Measurements from ENCODE around the gene SLC9A3.

Gene SLC9A3

DNA sequence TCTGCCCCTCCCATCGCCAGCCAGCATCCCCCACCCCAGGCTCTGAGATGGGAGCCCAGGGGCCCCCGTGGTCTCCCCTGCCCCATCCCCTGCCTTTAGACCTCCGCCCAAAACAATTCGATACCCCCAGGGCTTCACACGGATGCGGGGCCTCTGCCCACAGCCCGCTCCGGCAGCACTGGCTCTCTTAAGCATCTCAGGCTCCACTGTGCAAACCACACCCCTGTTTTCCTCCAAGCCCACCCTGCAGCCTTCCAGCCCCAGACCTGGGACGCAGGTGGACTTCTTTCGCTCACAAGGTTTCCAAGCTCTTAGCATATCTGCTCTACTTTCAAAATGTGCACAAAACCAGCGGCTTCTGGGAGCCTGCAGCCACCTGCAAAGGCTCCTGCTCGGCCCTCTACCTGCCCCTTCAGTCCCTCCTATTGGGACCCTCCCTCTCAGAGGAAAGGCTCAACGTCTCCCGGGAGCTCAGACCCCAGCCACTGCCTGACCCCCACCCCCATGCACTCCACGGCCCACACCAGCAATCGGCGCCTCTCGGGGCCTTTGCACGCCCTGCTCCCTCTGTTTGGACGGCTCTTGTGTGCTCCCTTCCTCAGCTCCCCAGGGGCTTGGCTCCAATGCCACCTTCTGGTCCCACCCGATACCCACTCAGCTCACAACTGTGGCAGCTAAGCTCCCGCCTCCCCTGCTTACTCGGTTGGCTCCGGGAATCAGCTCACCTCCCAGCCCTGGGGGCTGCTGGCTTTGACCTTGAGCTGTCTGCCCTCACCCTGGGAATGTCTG is 918 bp upstream of the SLC9A3 start:
- H3K9me3 ChIP-seq (ENCODE audit: control insufficient read depth, insufficient read depth, low read length) = no peaks in the 10 kb centered on the region
- H3K4me3 ChIP-seq (ENCODE audit: low read length) = no peak overlapping the region
- peaks cover 3% of the 10 kb centered on the region; the same call in 1 of the 2 replicates for H3K4me1 ChIP-seq (ENCODE audit: control insufficient read depth, insufficient read depth, low read length)
- no peaks in the 10 kb centered on the region for H3K36me3 ChIP-seq (ENCODE audit: control insufficient read depth, insufficient read depth, low read length)
- no peak for DNase-seq (ENCODE audit: low read depth, low spot score)
- H3K27ac ChIP-seq (ENCODE audit: low read length) = no peak overlapping the region
- no CpG with 5 or more reads among the region's 24 CpGs for WGBS (ENCODE audit: insufficient coverage, insufficient read length)
- peaks cover 62% of the 10 kb centered on the region for H3K27me3 ChIP-seq (ENCODE audit: control insufficient read depth, insufficient read depth, low read length)

DNA sequence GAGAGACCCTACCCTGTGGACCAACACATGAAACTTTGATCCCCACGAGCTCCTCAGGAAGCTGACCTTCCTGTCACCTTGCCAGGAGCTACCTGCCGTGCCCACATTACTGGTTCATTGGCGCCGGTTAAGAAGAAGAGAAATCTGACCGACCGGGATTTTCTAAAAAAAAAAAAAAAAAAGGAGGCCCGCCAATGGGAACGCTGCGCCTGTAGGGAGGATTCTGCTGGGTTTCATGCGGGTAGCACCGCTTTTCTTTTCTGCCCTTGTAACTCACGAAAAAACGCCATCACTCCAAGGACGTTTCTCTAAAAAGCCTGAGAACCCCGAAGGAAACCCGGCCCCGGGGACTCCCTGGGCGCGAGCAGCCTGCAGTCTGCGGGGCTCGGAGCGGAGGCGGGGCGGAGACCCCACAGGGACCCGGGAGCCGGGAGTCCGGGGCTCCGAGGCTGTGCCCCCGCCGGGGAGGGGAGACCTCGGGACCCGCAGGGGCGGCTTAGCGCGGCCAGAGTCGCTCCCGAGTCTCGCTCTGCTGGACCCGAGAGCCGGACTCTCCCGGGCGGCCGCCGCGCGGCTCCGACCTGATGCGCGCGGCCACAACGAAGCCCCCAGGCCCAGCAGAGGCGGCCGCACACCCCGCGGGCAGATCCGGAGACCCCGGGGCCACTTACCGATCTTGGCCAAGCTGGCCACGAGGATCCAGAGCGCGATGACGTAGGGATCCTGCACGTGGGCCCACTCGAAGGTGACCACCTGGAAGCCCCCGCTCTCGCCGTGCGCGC is 617 bp downstream of the SLC9A3 start:
- WGBS (ENCODE audit: insufficient coverage, insufficient read length) = no CpG with 5 or more reads among the region's 69 CpGs

DNA sequence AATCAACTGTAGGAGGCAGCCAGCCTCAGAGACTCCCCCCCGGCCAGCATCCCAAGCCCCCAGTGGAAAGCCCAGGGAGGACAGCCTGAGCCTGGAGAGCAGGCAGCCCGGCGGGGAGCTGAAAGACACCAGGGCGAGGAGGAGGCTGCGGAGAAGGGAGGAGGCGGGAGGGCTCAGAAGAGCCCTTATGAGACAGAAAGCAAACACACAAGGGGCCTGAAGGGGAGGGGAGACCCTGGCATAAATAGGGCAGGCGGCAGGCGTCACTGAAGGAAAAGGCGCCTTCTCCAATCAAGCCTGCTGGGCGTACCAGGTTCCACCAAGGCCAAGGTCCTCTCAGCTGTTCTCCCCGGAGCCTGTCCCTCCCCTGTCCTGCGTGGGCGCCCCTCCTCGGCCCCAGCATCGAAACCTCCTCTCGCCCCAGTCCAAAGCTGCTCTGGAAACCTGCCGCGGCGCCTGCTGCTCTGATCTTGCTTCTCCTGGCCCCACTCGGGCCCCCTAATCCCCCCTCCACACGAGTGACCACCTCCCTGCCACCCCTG is 1.3 kb downstream of the SLC9A3 start:
- H3K27ac ChIP-seq (ENCODE audit: low read length) = no peak overlapping the region
- H3K9me3 ChIP-seq (ENCODE audit: control insufficient read depth, insufficient read depth, low read length) = no peaks in the 10 kb centered on the region
- DNase-seq (ENCODE audit: low read depth, low spot score) = no peak
- H3K4me3 ChIP-seq (ENCODE audit: low read length) = no peak overlapping the region
- no CpG with 5 or more reads among the region's 21 CpGs for WGBS (ENCODE audit: insufficient coverage, insufficient read length)
- no peaks in the 10 kb centered on the region for H3K36me3 ChIP-seq (ENCODE audit: control insufficient read depth, insufficient read depth, low read length)
- H3K4me1 ChIP-seq (ENCODE audit: control insufficient read depth, insufficient read depth, low read length) = peaks cover 3% of the 10 kb centered on the region; the same call in 1 of the 2 replicates
- H3K27me3 ChIP-seq (ENCODE audit: control insufficient read depth, insufficient read depth, low read length) = peaks cover 51% of the 10 kb centered on the region

More for the DNA sequence above, 617 bp downstream of the SLC9A3 start:
- Histone ChIP-seq H3K36me3 (ENCODE audit: control insufficient read depth, insufficient read depth, low read length) (no peaks in the 10 kb centered on the region), H3K4me3 (ENCODE audit: low read length) (peak overlapping the region; percentile 4; the same call in 1 of the 2 replicates), H3K9me3 (ENCODE audit: control insufficient read depth, insufficient read depth, low read length) (no peaks in the 10 kb centered on the region), H3K4me1 (ENCODE audit: control insufficient read depth, insufficient read depth, low read length) (peaks cover 3% of the 10 kb centered on the region; the same call in 1 of the 2 replicates), H3K27me3 (ENCODE audit: control insufficient read depth, insufficient read depth, low read length) (peaks cover 52% of the 10 kb centered on the region), H3K27ac (ENCODE audit: low read length) (no peak overlapping the region)
- no peak for DNase-seq (ENCODE audit: low read depth, low spot score)

DNA sequence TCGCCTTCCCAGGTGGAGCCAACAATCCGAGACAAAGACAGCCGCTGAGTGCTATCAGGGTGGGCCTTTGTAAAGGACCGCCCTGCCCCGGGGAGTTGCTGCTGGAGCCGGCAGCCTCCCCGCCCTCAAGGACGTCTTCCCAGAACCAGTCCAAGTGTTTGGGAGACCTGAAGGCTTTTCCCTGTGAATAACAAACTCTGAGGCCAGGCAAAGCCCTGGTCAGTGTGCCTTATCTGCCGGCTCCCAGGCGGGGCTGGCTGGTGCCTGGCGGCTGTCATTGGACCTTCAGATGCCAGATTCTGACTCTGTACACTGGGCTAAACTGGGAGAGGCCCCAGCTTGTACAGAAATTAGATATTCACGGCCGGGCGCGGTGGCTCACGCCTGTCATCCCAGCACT is 2.1 kb downstream of the SLC9A3 start:
- H3K4me3 ChIP-seq (ENCODE audit: low read length) = no peak overlapping the region
- no CpG with 5 or more reads among the region's 16 CpGs for WGBS (ENCODE audit: insufficient coverage, insufficient read length)
- H3K4me1 ChIP-seq (ENCODE audit: control insufficient read depth, insufficient read depth, low read length) = peaks cover 3% of the 10 kb centered on the region; the same call in 1 of the 2 replicates
- no peak for DNase-seq (ENCODE audit: low read depth, low spot score)
- no peaks in the 10 kb centered on the region for H3K36me3 ChIP-seq (ENCODE audit: control insufficient read depth, insufficient read depth, low read length)
- peaks cover 43% of the 10 kb centered on the region for H3K27me3 ChIP-seq (ENCODE audit: control insufficient read depth, insufficient read depth, low read length)
- H3K27ac ChIP-seq (ENCODE audit: low read length) = no peak overlapping the region
- H3K9me3 ChIP-seq (ENCODE audit: control insufficient read depth, insufficient read depth, low read length) = no peaks in the 10 kb centered on the region

DNA sequence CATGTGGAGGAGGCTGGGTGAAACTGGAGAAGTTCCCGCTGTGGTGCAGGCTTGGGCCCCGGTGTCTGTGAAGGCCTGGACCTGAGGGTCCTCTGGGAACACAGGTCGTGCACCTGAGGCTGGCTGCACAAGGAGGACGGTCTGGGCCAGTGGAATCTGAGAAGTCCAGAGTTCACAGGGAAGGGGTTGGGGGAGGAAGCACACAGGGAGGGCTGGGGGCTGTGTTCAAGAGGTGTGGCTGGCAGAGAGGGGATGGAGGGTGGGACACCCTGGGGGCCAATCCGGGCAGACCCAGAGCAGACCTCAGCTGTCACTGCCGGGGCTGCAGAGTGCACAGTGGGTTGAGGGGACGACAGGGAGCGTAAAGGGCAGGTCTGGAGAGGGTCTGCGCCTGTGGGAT is 2.6 kb downstream of the SLC9A3 start:
- H3K27me3 ChIP-seq (ENCODE audit: control insufficient read depth, insufficient read depth, low read length) = peaks cover 38% of the 10 kb centered on the region
- H3K9me3 ChIP-seq (ENCODE audit: control insufficient read depth, insufficient read depth, low read length) = no peaks in the 10 kb centered on the region

DNA sequence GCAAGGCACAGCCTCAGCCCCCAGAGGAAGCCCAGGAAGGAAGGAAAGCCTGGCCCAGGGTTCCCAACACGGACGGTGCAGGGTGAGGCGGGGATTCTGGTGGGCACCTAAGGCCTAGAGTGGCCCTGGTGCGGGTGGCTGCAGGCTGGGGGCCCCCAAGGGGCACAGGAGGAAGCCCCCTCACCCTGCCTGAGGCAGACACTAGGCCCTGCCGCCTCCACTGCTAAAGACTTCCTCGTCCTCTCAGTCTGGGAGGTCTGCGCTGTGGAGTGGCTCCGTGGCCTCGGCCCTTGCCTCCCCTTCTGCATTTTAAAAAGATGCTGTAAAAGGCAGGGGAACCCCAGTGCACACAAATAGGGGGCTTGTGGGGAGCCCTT is 3.4 kb downstream of the SLC9A3 start:
- peaks cover 3% of the 10 kb centered on the region; the same call in 1 of the 2 replicates for H3K4me1 ChIP-seq (ENCODE audit: control insufficient read depth, insufficient read depth, low read length)
- no peaks in the 10 kb centered on the region for H3K9me3 ChIP-seq (ENCODE audit: control insufficient read depth, insufficient read depth, low read length)
- no peaks in the 10 kb centered on the region for H3K36me3 ChIP-seq (ENCODE audit: control insufficient read depth, insufficient read depth, low read length)
- peaks cover 32% of the 10 kb centered on the region for H3K27me3 ChIP-seq (ENCODE audit: control insufficient read depth, insufficient read depth, low read length)
- no CpG with 5 or more reads among the region's 9 CpGs for WGBS (ENCODE audit: insufficient coverage, insufficient read length)
- no peak overlapping the region for H3K4me3 ChIP-seq (ENCODE audit: low read length)
- no peak overlapping the region for H3K27ac ChIP-seq (ENCODE audit: low read length)
- no peak for DNase-seq (ENCODE audit: low read depth, low spot score)

More for the DNA sequence above, 2.6 kb downstream of the SLC9A3 start:
- Histone ChIP-seq H3K4me1 (ENCODE audit: control insufficient read depth, insufficient read depth, low read length) (peaks cover 3% of the 10 kb centered on the region; the same call in 1 of the 2 replicates), H3K36me3 (ENCODE audit: control insufficient read depth, insufficient read depth, low read length) (no peaks in the 10 kb centered on the region), H3K27ac (ENCODE audit: low read length) (no peak overlapping the region), H3K4me3 (ENCODE audit: low read length) (no peak overlapping the region)
- WGBS (ENCODE audit: insufficient coverage, insufficient read length) = no CpG with 5 or more reads among the region's 9 CpGs
- DNase-seq (ENCODE audit: low read depth, low spot score) = no peak

DNA sequence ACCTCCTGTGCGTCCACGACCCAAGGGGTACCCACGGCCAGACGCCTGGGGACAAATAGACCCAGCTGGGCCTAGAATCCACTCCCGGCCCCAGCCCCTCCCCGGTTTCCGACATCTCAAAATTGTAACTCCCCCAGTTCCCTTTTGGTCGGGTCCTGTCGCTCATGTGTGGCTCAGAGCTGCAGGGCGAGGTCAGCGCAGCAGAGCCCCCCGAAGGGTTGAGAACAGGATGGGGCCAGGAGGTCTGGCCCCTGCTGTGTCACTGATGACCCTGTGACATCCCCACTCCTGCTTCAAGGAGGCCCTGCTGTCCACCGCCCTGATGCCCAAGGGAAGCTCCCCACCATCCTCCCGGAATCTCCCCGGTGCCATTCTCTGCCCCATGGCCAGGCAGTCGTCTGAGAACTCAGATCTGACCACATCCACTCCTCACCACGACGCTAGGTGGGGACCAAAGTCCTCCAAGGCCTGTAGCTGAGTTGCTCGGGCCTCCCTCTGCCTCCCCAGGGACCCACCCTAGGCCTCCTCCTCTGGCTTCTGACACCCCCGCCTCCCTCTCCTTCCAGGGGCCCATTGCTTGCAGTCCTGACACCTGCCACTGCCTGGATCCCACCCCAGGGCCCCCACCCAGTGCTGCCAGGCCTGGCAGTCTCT is 3.9 kb downstream of the SLC9A3 start:
- DNase-seq (ENCODE audit: low read depth, low spot score) = no peak
- WGBS (ENCODE audit: insufficient coverage, insufficient read length) = no CpG with 5 or more reads among the region's 20 CpGs
- H3K27me3 ChIP-seq (ENCODE audit: control insufficient read depth, insufficient read depth, low read length) = peaks cover 27% of the 10 kb centered on the region
- no peaks in the 10 kb centered on the region for H3K9me3 ChIP-seq (ENCODE audit: control insufficient read depth, insufficient read depth, low read length)
- 0 out of 2 replicates have a peak, but pooled peaks cover 1% of the 10 kb centered on the region for H3K4me1 ChIP-seq (ENCODE audit: control insufficient read depth, insufficient read depth, low read length)
- H3K4me3 ChIP-seq (ENCODE audit: low read length) = no peak overlapping the region
- no peaks in the 10 kb centered on the region for H3K36me3 ChIP-seq (ENCODE audit: control insufficient read depth, insufficient read depth, low read length)
- no peak overlapping the region for H3K27ac ChIP-seq (ENCODE audit: low read length)

DNA sequence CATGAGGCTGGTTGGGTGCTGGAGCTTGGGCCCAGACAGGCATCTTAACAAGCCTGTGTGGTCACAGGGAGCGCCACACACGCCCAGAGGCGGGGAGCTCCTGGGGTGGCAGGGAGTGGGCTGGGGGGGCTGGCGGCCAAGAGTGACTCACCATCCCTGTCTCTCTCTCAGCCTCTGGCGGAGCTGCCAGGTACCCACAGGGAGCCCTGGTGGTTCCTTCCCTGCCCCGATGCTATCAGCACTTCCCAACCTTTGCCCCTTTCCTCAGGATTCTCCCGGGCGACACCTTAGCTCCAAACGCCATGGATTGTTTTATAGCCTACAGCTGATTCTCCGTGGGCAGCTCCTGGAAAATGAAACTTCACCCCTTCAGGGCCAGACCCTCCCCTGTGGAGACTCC is 5.5 kb downstream of the SLC9A3 start:
- Histone ChIP-seq H3K27ac (ENCODE audit: low read length) (no peak overlapping the region), H3K36me3 (ENCODE audit: control insufficient read depth, insufficient read depth, low read length) (no peaks in the 10 kb centered on the region), H3K4me3 (ENCODE audit: low read length) (no peak overlapping the region), H3K27me3 (ENCODE audit: control insufficient read depth, insufficient read depth, low read length) (peaks cover 13% of the 10 kb centered on the region), H3K9me3 (ENCODE audit: control insufficient read depth, insufficient read depth, low read length) (no peaks in the 10 kb centered on the region), H3K4me1 (ENCODE audit: control insufficient read depth, insufficient read depth, low read length) (0 out of 2 replicates have a peak, but pooled peaks cover 1% of the 10 kb centered on the region)
- no peak for DNase-seq (ENCODE audit: low read depth, low spot score)
- no CpG with 5 or more reads among the region's 10 CpGs for WGBS (ENCODE audit: insufficient coverage, insufficient read length)

DNA sequence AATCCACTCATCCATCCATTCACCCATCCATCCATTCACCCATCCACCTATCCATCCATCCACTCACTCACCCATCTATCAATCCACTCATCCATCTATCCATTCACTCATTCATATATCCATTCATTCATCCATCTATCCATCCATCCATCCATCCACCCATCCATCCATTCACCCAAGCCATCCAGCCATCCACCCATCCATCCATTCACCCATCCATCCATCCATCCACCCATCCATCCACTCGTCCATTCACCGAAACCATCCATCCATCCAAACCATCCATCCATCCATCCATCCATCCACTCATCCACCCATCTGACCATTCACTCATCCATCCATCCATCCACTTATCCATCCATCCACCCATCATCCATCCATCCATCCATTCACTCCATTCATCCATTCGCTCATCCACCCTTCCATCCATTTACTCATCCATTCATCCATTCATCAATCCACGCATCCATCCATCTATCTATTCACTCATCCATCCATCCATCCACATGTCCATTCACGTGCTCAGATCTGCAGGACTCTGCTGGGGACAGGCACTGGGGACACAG is 6.6 kb downstream of the SLC9A3 start:
- Histone ChIP-seq H3K27me3 (ENCODE audit: control insufficient read depth, insufficient read depth, low read length) (peaks cover 2% of the 10 kb centered on the region; the same call in 1 of the 2 replicates), H3K4me3 (ENCODE audit: low read length) (no peak overlapping the region), H3K9me3 (ENCODE audit: control insufficient read depth, insufficient read depth, low read length) (no peaks in the 10 kb centered on the region), H3K27ac (ENCODE audit: low read length) (no peak overlapping the region), H3K36me3 (ENCODE audit: control insufficient read depth, insufficient read depth, low read length) (no peaks in the 10 kb centered on the region), H3K4me1 (ENCODE audit: control insufficient read depth, insufficient read depth, low read length) (0 out of 2 replicates have a peak, but pooled peaks cover 1% of the 10 kb centered on the region)
- WGBS (ENCODE audit: insufficient coverage, insufficient read length) = 99% methylated on average over 4 of the region's 5 CpGs
- no peak for DNase-seq (ENCODE audit: low read depth, low spot score)
